WTC11 (cell line): ENCODE measurements around the gene EPHA6. TPM values are rescaled to one million over a fixed set of nuclear protein-coding genes. Genes with fewer than 3 reads are reported as not detected.

ENCODE experiments used
- ATAC-seq: fragments of 200-7000 bp; cut with Tn5 transposase; 2 replicates; pipeline ENCODE4 v1.10.0; 2021; ENCODE audit warnings: mild to moderate bottlenecking, moderate library complexity
- CTCF ChIA-PET: fragments of 300-600 bp; sonication (Branson Sonifier 250); formaldehyde crosslinking; loops from one replicate; lab custom pipeline; 2021; ENCODE audit warnings: antibody characterized with exemption; lab: Charles Lee
- POLR2A ChIA-PET: fragments of 350-600 bp; sonication (Branson Sonifier 250); formaldehyde crosslinking; loops from one replicate; lab custom pipeline; 2021; ENCODE audit warnings: antibody characterized with exemption; lab: Charles Lee
- DNase-seq: peaks from one replicate; pipeline ENCODE4 v3.0.0; 2021; ENCODE audit warnings: low spot score
- H3K27ac Mint-ChIP-seq: 2 replicates; pipeline ENCODE4 v1.8.0; 2021; ENCODE audit warnings: mixed read lengths
- H3K27me3 Mint-ChIP-seq: 2 replicates; pipeline ENCODE4 v1.8.0; 2021; ENCODE audit warnings: low read depth, mild to moderate bottlenecking, moderate library complexity, mixed read lengths
- H3K36me3 Mint-ChIP-seq: 2 replicates; pipeline ENCODE4 v1.8.0; 2021; ENCODE audit warnings: mixed read lengths
- H3K4me1 Mint-ChIP-seq: 2 replicates; pipeline ENCODE4 v1.8.0; 2022; ENCODE audit warnings: mixed read lengths
- H3K4me3 Mint-ChIP-seq: 2 replicates; pipeline ENCODE4 v1.8.0; 2021; ENCODE audit warnings: mild to moderate bottlenecking, moderate library complexity, mixed read lengths
- H3K9me3 Mint-ChIP-seq: 2 replicates; pipeline ENCODE4 v1.8.0; 2021; ENCODE audit warnings: mixed read lengths
- CREB1 ChIP-seq: sonication (generic); formaldehyde crosslinking; IDR thresholded peaks from 2 replicates; pipeline ENCODE4 v1.8.0; 2023; ENCODE audit warnings: mild to moderate bottlenecking, missing genetic modification reagents
- CREM ChIP-seq: sonication (generic); formaldehyde crosslinking; IDR thresholded peaks from 2 replicates; pipeline ENCODE4 v1.8.1; 2022; ENCODE audit warnings: mild to moderate bottlenecking, missing genetic modification reagents, moderate library complexity
- ETV6 ChIP-seq: sonication (generic); formaldehyde crosslinking; IDR thresholded peaks from 2 replicates; pipeline ENCODE4 v1.8.1; 2022; ENCODE audit warnings: mild to moderate bottlenecking, missing genetic modification reagents
- FOXP1 ChIP-seq: sonication (generic); formaldehyde crosslinking; IDR thresholded peaks from 2 replicates; pipeline ENCODE4 v1.8.0; 2022; ENCODE audit warnings: missing genetic modification reagents, mild to moderate bottlenecking, moderate library complexity, borderline replicate concordance
- GTF2I ChIP-seq: fragments of 250-450 bp; sonication (Bioruptor Pico); conservative IDR thresholded peaks from 2 replicates; pipeline ENCODE4 v1.4.0; 2021; ENCODE audit warnings: mild to moderate bottlenecking
- HMGA2 ChIP-seq: fragments of 250-450 bp; sonication (Bioruptor Pico); IDR thresholded peaks from 2 replicates; pipeline ENCODE4 v1.4.0; 2021; ENCODE audit warnings: mild to moderate bottlenecking, moderate library complexity
- NR1H2 ChIP-seq: sonication (generic); formaldehyde crosslinking; IDR thresholded peaks from 2 replicates; pipeline ENCODE4 v1.9.0; 2021; ENCODE audit warnings: mild to moderate bottlenecking, moderate library complexity, missing genetic modification reagents
- NR3C1 ChIP-seq: sonication (generic); formaldehyde crosslinking; conservative IDR thresholded peaks from 2 replicates; pipeline ENCODE4 v1.8.1; 2023; ENCODE audit warnings: low read depth, mild to moderate bottlenecking, missing genetic modification reagents
- TCF7 ChIP-seq: sonication (generic); formaldehyde crosslinking; IDR thresholded peaks from 2 replicates; pipeline ENCODE4 v1.8.0; 2022; ENCODE audit warnings: mild to moderate bottlenecking, low read depth, missing genetic modification reagents, moderate library complexity
- ZBTB21 ChIP-seq: sonication (generic); formaldehyde crosslinking; IDR thresholded peaks from 2 replicates; pipeline ENCODE4 v1.8.1; 2023; ENCODE audit warnings: mild to moderate bottlenecking, missing genetic modification reagents, borderline replicate concordance
- ZNF121 ChIP-seq: sonication (generic); formaldehyde crosslinking; IDR thresholded peaks from 2 replicates; pipeline ENCODE4 v1.8.0; 2023; ENCODE audit warnings: missing genetic modification reagents
- ZNF138 ChIP-seq: sonication (generic); formaldehyde crosslinking; conservative IDR thresholded peaks from 2 replicates; pipeline ENCODE4 v1.8.1; 2022; ENCODE audit warnings: mild to moderate bottlenecking, moderate library complexity, missing genetic modification reagents
- ZNF396 ChIP-seq: fragments of 250-450 bp; sonication (Bioruptor Pico); IDR thresholded peaks from 2 replicates; pipeline ENCODE4 v1.8.0; 2021; ENCODE audit warnings: mild to moderate bottlenecking, moderate library complexity, borderline replicate concordance
- total RNA-seq: library from RNA; stranded (reverse); gene quantifications from 3 replicates; pipeline ENCODE4 v1.2.3, GENCODE V29; 2021
- TF ChIP-seq, protein P1 (sequence below): fragments of 250-450 bp; sonication (Bioruptor Pico); IDR thresholded peaks from 2 replicates; pipeline ENCODE4 v1.9.0; 2021; ENCODE audit warnings: mild to moderate bottlenecking
- TF ChIP-seq, protein P2 (sequence below): sonication (generic); formaldehyde crosslinking; IDR thresholded peaks from 2 replicates; pipeline ENCODE4 v1.8.1; 2022; ENCODE audit warnings: mild to moderate bottlenecking, moderate library complexity, missing genetic modification reagents
- TF ChIP-seq, protein P3 (sequence below): sonication (generic); formaldehyde crosslinking; IDR thresholded peaks from 2 replicates; pipeline ENCODE4 v1.8.0; 2022; ENCODE audit warnings: mild to moderate bottlenecking, missing genetic modification reagents
- TF ChIP-seq, protein P4 (sequence below): fragments of 250-450 bp; sonication (Bioruptor Pico); IDR thresholded peaks from 2 replicates; pipeline ENCODE4 v1.9.0; 2021; ENCODE audit warnings: mild to moderate bottlenecking, borderline replicate concordance
- TF ChIP-seq, protein P5 (sequence below): sonication (generic); formaldehyde crosslinking; IDR thresholded peaks from 2 replicates; pipeline ENCODE4 v1.8.0; 2023; ENCODE audit warnings: missing genetic modification reagents, mild to moderate bottlenecking, borderline replicate concordance
- TF ChIP-seq, protein P6 (sequence below): fragments of 250-450 bp; sonication (Bioruptor Pico); IDR thresholded peaks from 2 replicates; pipeline ENCODE4 v1.8.0; 2021; ENCODE audit warnings: mild to moderate bottlenecking

EPHA6 gene
- total RNA-seq, 1 experiment from 2014 or later = 2.1 TPM

DNA sequence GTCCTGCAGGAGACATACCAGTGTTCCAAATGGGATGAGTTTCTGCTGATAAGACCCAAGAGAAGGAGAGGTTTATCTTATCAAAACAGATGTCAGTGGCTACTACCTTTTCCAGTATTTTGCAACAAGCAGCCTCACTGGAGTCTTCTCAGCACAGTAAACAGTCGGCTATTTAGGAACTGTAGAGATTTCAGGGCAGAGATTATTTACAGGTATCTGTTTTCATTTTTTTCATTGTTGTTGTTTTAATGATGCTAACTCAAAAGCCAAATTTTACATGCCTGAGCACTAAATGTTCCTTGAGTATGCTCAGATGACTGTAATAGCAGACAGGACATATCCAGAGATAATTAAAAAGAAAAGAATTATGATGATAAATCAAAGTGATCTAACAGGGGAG is 252.1 kb downstream of the EPHA6 start:
- ATAC-seq (no peak), DNase-seq (no peak)
- Mint-ChIP-seq H3K27ac (no peak overlapping the region), H3K9me3 (peaks cover 12% of the 10 kb centered on the region), H3K36me3 (no peaks in the 10 kb centered on the region), H3K27me3 (no peaks in the 10 kb centered on the region), H3K4me1 (no peaks in the 10 kb centered on the region), H3K4me3 (no peak overlapping the region)
- ChIA-PET CTCF (no interaction called here), POLR2A (no interaction called here)
- TF ChIP-seq CREM (CRISPR knock-in tag) (no peak), TCF7 (CRISPR knock-in tag) (no peak), FOXP1 (no peak)

DNA sequence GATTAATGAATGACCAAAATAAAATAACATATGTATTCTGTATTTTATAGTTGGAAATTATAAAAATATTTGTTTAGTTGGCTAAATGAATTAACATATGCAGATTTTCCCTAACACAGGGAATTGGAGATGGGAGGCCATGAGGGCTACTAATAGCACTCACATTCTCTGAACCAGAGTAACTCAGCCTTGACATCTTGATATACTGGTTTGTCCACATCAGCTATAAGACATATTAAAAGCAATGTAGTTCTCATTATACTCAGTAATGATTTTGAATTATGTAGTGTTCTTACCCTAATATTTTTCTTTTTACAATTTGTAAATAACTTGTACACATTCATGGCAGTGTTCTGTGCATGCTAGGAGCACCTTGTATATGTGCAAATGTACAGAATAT is 255.9 kb downstream of the EPHA6 start:
- Mint-ChIP-seq H3K9me3 (0 out of 2 replicates have a peak, but pooled peaks cover 4% of the 10 kb centered on the region), H3K27me3 (no peaks in the 10 kb centered on the region), H3K4me1 (no peaks in the 10 kb centered on the region), H3K27ac (no peak overlapping the region), H3K4me3 (no peak overlapping the region), H3K36me3 (no peaks in the 10 kb centered on the region)
- DNase-seq = no peak
- no peak for ATAC-seq
- no peak for TF ChIP-seq ZNF138
- POLR2A ChIA-PET = no interaction called here
- CTCF ChIA-PET = no interaction called here

DNA sequence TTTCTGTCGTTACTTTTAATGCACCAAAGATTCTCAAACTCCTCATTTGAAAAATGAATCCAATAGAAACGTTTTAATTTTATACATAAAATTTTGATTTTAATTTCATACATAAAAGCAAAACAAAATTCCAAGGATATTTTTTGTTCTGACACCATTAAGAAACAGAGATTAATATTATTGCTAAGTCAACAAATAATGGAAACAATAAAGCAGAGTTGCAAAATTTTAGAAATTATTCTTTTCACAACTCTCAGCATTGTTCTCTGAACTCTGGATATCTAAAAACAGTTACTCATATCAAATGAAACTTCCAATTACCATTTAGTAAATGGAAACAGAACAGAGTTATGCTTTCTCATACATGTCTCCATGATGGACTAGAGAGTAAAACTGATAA is 260.2 kb downstream of the EPHA6 start:
- ChIA-PET CTCF (no interaction called here), POLR2A (no interaction called here)
- TF ChIP-seq CREB1 = no peak
- TF ChIP-seq, protein P1, sequence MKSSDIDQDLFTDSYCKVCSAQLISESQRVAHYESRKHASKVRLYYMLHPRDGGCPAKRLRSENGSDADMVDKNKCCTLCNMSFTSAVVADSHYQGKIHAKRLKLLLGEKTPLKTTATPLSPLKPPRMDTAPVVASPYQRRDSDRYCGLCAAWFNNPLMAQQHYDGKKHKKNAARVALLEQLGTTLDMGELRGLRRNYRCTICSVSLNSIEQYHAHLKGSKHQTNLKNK = no peak
- TF ChIP-seq ETV6 (CRISPR knock-in tag) = no peak
- no peak for TF ChIP-seq HMGA2 (CRISPR knock-in tag)
- no peak for TF ChIP-seq NR3C1
- TF ChIP-seq, protein P2, sequence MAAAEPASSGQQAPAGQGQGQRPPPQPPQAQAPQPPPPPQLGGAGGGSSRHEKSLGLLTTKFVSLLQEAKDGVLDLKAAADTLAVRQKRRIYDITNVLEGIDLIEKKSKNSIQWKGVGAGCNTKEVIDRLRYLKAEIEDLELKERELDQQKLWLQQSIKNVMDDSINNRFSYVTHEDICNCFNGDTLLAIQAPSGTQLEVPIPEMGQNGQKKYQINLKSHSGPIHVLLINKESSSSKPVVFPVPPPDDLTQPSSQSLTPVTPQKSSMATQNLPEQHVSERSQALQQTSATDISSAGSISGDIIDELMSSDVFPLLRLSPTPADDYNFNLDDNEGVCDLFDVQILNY = no peak
- no peak for TF ChIP-seq ZNF396 (CRISPR knock-in tag)
- TF ChIP-seq, protein P3, sequence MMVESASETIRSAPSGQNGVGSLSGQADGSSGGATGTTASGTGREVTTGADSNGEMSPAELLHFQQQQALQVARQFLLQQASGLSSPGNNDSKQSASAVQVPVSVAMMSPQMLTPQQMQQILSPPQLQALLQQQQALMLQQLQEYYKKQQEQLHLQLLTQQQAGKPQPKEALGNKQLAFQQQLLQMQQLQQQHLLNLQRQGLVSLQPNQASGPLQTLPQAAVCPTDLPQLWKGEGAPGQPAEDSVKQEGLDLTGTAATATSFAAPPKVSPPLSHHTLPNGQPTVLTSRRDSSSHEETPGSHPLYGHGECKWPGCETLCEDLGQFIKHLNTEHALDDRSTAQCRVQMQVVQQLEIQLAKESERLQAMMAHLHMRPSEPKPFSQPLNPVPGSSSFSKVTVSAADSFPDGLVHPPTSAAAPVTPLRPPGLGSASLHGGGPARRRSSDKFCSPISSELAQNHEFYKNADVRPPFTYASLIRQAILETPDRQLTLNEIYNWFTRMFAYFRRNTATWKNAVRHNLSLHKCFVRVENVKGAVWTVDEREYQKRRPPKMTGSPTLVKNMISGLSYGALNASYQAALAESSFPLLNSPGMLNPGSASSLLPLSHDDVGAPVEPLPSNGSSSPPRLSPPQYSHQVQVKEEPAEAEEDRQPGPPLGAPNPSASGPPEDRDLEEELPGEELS (CRISPR knock-in tag) = no peak
- TF ChIP-seq, protein P4, sequence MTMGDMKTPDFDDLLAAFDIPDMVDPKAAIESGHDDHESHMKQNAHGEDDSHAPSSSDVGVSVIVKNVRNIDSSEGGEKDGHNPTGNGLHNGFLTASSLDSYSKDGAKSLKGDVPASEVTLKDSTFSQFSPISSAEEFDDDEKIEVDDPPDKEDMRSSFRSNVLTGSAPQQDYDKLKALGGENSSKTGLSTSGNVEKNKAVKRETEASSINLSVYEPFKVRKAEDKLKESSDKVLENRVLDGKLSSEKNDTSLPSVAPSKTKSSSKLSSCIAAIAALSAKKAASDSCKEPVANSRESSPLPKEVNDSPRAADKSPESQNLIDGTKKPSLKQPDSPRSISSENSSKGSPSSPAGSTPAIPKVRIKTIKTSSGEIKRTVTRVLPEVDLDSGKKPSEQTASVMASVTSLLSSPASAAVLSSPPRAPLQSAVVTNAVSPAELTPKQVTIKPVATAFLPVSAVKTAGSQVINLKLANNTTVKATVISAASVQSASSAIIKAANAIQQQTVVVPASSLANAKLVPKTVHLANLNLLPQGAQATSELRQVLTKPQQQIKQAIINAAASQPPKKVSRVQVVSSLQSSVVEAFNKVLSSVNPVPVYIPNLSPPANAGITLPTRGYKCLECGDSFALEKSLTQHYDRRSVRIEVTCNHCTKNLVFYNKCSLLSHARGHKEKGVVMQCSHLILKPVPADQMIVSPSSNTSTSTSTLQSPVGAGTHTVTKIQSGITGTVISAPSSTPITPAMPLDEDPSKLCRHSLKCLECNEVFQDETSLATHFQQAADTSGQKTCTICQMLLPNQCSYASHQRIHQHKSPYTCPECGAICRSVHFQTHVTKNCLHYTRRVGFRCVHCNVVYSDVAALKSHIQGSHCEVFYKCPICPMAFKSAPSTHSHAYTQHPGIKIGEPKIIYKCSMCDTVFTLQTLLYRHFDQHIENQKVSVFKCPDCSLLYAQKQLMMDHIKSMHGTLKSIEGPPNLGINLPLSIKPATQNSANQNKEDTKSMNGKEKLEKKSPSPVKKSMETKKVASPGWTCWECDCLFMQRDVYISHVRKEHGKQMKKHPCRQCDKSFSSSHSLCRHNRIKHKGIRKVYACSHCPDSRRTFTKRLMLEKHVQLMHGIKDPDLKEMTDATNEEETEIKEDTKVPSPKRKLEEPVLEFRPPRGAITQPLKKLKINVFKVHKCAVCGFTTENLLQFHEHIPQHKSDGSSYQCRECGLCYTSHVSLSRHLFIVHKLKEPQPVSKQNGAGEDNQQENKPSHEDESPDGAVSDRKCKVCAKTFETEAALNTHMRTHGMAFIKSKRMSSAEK (CRISPR knock-in tag) = no peak
- TF ChIP-seq GTF2I = no peak
- TF ChIP-seq CREM (CRISPR knock-in tag) = no peak
- no peak for TF ChIP-seq NR1H2 (CRISPR knock-in tag)
- no peak for TF ChIP-seq ZNF121 (CRISPR knock-in tag)
- no peak for TF ChIP-seq ZBTB21 (CRISPR knock-in tag)
- TF ChIP-seq, protein P5, sequence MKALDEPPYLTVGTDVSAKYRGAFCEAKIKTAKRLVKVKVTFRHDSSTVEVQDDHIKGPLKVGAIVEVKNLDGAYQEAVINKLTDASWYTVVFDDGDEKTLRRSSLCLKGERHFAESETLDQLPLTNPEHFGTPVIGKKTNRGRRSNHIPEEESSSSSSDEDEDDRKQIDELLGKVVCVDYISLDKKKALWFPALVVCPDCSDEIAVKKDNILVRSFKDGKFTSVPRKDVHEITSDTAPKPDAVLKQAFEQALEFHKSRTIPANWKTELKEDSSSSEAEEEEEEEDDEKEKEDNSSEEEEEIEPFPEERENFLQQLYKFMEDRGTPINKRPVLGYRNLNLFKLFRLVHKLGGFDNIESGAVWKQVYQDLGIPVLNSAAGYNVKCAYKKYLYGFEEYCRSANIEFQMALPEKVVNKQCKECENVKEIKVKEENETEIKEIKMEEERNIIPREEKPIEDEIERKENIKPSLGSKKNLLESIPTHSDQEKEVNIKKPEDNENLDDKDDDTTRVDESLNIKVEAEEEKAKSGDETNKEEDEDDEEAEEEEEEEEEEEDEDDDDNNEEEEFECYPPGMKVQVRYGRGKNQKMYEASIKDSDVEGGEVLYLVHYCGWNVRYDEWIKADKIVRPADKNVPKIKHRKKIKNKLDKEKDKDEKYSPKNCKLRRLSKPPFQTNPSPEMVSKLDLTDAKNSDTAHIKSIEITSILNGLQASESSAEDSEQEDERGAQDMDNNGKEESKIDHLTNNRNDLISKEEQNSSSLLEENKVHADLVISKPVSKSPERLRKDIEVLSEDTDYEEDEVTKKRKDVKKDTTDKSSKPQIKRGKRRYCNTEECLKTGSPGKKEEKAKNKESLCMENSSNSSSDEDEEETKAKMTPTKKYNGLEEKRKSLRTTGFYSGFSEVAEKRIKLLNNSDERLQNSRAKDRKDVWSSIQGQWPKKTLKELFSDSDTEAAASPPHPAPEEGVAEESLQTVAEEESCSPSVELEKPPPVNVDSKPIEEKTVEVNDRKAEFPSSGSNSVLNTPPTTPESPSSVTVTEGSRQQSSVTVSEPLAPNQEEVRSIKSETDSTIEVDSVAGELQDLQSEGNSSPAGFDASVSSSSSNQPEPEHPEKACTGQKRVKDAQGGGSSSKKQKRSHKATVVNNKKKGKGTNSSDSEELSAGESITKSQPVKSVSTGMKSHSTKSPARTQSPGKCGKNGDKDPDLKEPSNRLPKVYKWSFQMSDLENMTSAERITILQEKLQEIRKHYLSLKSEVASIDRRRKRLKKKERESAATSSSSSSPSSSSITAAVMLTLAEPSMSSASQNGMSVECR (CRISPR knock-in tag) = no peak
- TF ChIP-seq, protein P6, sequence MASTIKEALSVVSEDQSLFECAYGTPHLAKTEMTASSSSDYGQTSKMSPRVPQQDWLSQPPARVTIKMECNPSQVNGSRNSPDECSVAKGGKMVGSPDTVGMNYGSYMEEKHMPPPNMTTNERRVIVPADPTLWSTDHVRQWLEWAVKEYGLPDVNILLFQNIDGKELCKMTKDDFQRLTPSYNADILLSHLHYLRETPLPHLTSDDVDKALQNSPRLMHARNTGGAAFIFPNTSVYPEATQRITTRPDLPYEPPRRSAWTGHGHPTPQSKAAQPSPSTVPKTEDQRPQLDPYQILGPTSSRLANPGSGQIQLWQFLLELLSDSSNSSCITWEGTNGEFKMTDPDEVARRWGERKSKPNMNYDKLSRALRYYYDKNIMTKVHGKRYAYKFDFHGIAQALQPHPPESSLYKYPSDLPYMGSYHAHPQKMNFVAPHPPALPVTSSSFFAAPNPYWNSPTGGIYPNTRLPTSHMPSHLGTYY (CRISPR knock-in tag) = no peak
- ATAC-seq = no peak
- H3K27ac Mint-ChIP-seq = no peak overlapping the region
- H3K36me3 Mint-ChIP-seq = no peaks in the 10 kb centered on the region
- DNase-seq = no peak
- H3K4me3 Mint-ChIP-seq = no peak overlapping the region
- no peaks in the 10 kb centered on the region for H3K4me1 Mint-ChIP-seq
- H3K9me3 Mint-ChIP-seq = peaks cover 13% of the 10 kb centered on the region; the same call in 1 of the 2 replicates
- H3K27me3 Mint-ChIP-seq = no peaks in the 10 kb centered on the region
